Peyer's patch (tissue), 4 donors: ENCODE data around the gene TRAPPC5.

Experiments
- CTCF ChIP-seq, 6 experiments: fragments of 450-650 bp in 4 of 6; fragments of 200-600 bp in 2 of 6; sonication (generic) in 1 of 6; IDR thresholded peaks; one replicate each; pipeline ENCODE4 v1.5.1; 2017 to 2019; ENCODE audit warnings: antibody characterized with exemption in 6 of 6, mild to moderate bottlenecking in 3 of 6, moderate library complexity in 1 of 6
- POLR2A ChIP-seq, 2 donors: fragments of 450-650 bp; IDR thresholded peaks; one replicate each; pipeline ENCODE4 v1.5.1; 2017; ENCODE audit warnings: antibody characterized with exemption in 2 of 2, mild to moderate bottlenecking in 2 of 2, moderate library complexity in 2 of 2

GRCh38 chr19:7706955-7707456, 26.4 kb downstream of the TRAPPC5 start:
- TF ChIP-seq POLR2A (IDR thresholded peaks at IDR 0.05) (no peak), CTCF (IDR thresholded peaks at IDR 0.05) (no peak)
